Endothelial cell of umbilical vein (primary cell): ENCODE data around the gene RASAL2. TPM values are rescaled to one million over a fixed set of nuclear protein-coding genes. Genes with fewer than 3 reads are reported as not detected.

Experiments
- BruUV-seq: library from RNA; stranded (reverse); fragments of 400-500 nt; replicated peaks from 2 replicates; lab custom pipeline; 2021; lab: Mats Ljungman, UMichigan
- CTCF ChIA-PET: fragments of 300-600, 350-600 bp; sonication (Branson Sonifier 250); formaldehyde crosslinking; loops from one replicate; lab custom pipeline; 2021; ENCODE audit warnings: antibody characterized with exemption, inconsistent platforms; lab: Charles Lee
- POLR2A ChIA-PET: fragments of 300-600, 350-600 bp; sonication (Branson Sonifier 250); formaldehyde crosslinking; loops from one replicate; lab custom pipeline; 2021; ENCODE audit warnings: antibody characterized with exemption, inconsistent platforms; lab: Charles Lee
- DNase-seq: peaks from one replicate; pipeline ENCODE4 v3.0.0-alpha.2; 2011; ENCODE audit warnings: low read depth, low spot score
- FAIRE-seq: peaks from 2 replicates; lab custom pipeline; 2011; peaks lifted over from hg19 to GRCh38; lab: Jason Lieb, UNC
- H2AFZ ChIP-seq: 2 replicates; pipeline ENCODE4 v1.6.0; 2012; ENCODE audit warnings: low read depth, low read length, control low read depth, inconsistent platforms
- H3K27ac ChIP-seq: 2 replicates; pipeline ENCODE4 v1.5.1; 2011; ENCODE audit warnings: low read depth, mild to moderate bottlenecking, control low read depth, low read length, moderate library complexity; ENCODE audit not compliant: insufficient read depth
- H3K27me3 ChIP-seq, 2 experiments: 2 replicates each; pipeline versions ENCODE4 v1.6.0 to v1.6.1; 2011; ENCODE audit warnings: low read length in 2 of 2, mixed read lengths in 1 of 2; ENCODE audit not compliant: control insufficient read depth in 2 of 2, insufficient read depth in 2 of 2
- H3K36me3 ChIP-seq, 2 experiments: 2 replicates in 1 of 2; 3 replicates in 1 of 2; pipeline ENCODE4 v1.5.1; 2011; ENCODE audit warnings: low read length in 2 of 2, mild to moderate bottlenecking in 1 of 2, moderate library complexity in 1 of 2; ENCODE audit not compliant: control insufficient read depth in 2 of 2, insufficient read depth in 2 of 2; ENCODE audit errors: extremely low read depth in 1 of 2
- H3K4me1 ChIP-seq: 3 replicates; pipeline ENCODE4 v1.5.1; 2011; ENCODE audit warnings: mild to moderate bottlenecking, low read length; ENCODE audit not compliant: control insufficient read depth, insufficient read depth; ENCODE audit errors: extremely low read depth
- H3K4me2 ChIP-seq: 2 replicates; pipeline ENCODE4 v1.6.1; 2011; ENCODE audit warnings: low read length, control low read depth, mixed read lengths; ENCODE audit not compliant: insufficient read depth
- H3K4me3 ChIP-seq, 3 experiments: fragments of 200-600 bp in 1 of 3; sonication (generic), shearing (Covaris generic) in 1 of 3; replicated peaks in 1 of 3; 2 replicates each; pipeline ENCODE4 v1.5.1; 2011 to 2016; ENCODE audit warnings: control low read depth in 3 of 3, low read length in 3 of 3, mild to moderate bottlenecking in 2 of 3, inconsistent platforms in 1 of 3, low read depth in 1 of 3, moderate library complexity in 1 of 3; ENCODE audit not compliant: insufficient read depth in 1 of 3
- H3K79me2 ChIP-seq: 2 replicates; pipeline ENCODE4 v1.6.0; 2012; ENCODE audit warnings: low read length, inconsistent platforms; ENCODE audit not compliant: control insufficient read depth, insufficient read depth
- H3K9ac ChIP-seq: replicated peaks from 2 replicates; pipeline ENCODE3; 2011; ENCODE audit warnings: low read length, control low read depth; ENCODE audit not compliant: insufficient read depth; ENCODE audit errors: extremely low read depth
- H3K9me1 ChIP-seq: replicated peaks from 3 replicates; pipeline ENCODE4 v1.6.0; 2011; ENCODE audit warnings: mild to moderate bottlenecking, low read length; ENCODE audit not compliant: control insufficient read depth, insufficient read depth; ENCODE audit errors: extremely low read depth
- H3K9me3 ChIP-seq: replicated peaks from 2 replicates; pipeline ENCODE4 v1.5.1; 2012; ENCODE audit warnings: low read length, inconsistent platforms; ENCODE audit not compliant: control insufficient read depth, insufficient read depth
- H4K20me1 ChIP-seq: replicated peaks from 2 replicates; pipeline ENCODE3; 2011; ENCODE audit warnings: mild to moderate bottlenecking, low read length; ENCODE audit not compliant: control insufficient read depth, insufficient read depth; ENCODE audit errors: extremely low read depth
- CTCF ChIP-seq, 2 donors: IDR thresholded peaks; 1 replicate in 1 of 2; 2 replicates in 1 of 2; pipeline ENCODE4 v1.5.1; 2011; ENCODE audit warnings: low read length in 2 of 2, mild to moderate bottlenecking in 2 of 2, moderate library complexity in 2 of 2, control low read depth in 1 of 2, inconsistent platforms in 1 of 2, low read depth in 1 of 2; ENCODE audit not compliant: insufficient read depth in 1 of 2; ENCODE audit errors: extremely low read depth in 1 of 2
- EZH2 ChIP-seq: IDR thresholded peaks from 2 replicates; pipeline ENCODE4 v1.6.1; 2012; ENCODE audit warnings: borderline replicate concordance, low read depth, mild to moderate bottlenecking, moderate library complexity, low read length, inconsistent platforms; ENCODE audit not compliant: severe bottlenecking
- FOS ChIP-seq: IDR thresholded peaks from 2 replicates; pipeline ENCODE4 v1.6.1; 2011; ENCODE audit warnings: mild to moderate bottlenecking, low read length, moderate library complexity, borderline replicate concordance; ENCODE audit not compliant: insufficient read depth
- GATA2 ChIP-seq: IDR thresholded peaks from 2 replicates; pipeline ENCODE4 v1.7.0; 2011; ENCODE audit warnings: low read depth, mild to moderate bottlenecking, moderate library complexity, mixed read lengths, low read length; ENCODE audit not compliant: insufficient read length, insufficient read depth
- JUN ChIP-seq: IDR thresholded peaks from 2 replicates; pipeline ENCODE4 v1.6.1; 2011; ENCODE audit warnings: borderline replicate concordance, low read depth; ENCODE audit not compliant: insufficient read length, insufficient read depth
- MYC ChIP-seq: IDR thresholded peaks from one replicate; pipeline ENCODE4 v1.6.1; 2011; ENCODE audit warnings: mild to moderate bottlenecking, low read depth, low read length
- POLR2A ChIP-seq: IDR thresholded peaks from 2 replicates; pipeline ENCODE4 v1.6.1; 2012; ENCODE audit warnings: low read depth, mild to moderate bottlenecking, control low read depth, low read length
- POLR2AphosphoS5 ChIP-seq: IDR thresholded peaks from 2 replicates; pipeline ENCODE4 v1.6.1; 2012; ENCODE audit warnings: low read depth, mild to moderate bottlenecking, control low read depth, low read length, moderate library complexity; ENCODE audit not compliant: insufficient read depth
- dilution Hi-C: fragments of 300-500 bp; cut with MboI; formaldehyde crosslinking; loops from one replicate; pipeline ENCODE4 v1.15.0; 2019; ENCODE audit warnings: low sequenced_read_pairs; ENCODE audit not compliant: extremely low pct_ligation_motif_present
- intact Hi-C: fragments of 100-400 bp; cut with micrococcal nuclease; formaldehyde crosslinking; loops from one replicate; pipeline ENCODE4 v1.10.0; 2022
- polyA plus RNA-seq, 4 experiments: library from polyadenylated mRNA; depleted of rRNA in 3 of 4; stranded (reverse) in 3 of 4; unstranded in 1 of 4; fragments of >200 nt; gene quantifications; 2 replicates each; pipeline versions ENCODE4 v1.2.1 to v1.2.3, GENCODE V29; 2011 to 2012; ENCODE audit warnings: missing spikeins in 1 of 4
- total RNA-seq: library from RNA; stranded (reverse); gene quantifications from 2 replicates; pipeline ENCODE4 v1.2.3, GENCODE V29; 2021
- TF ChIP-seq, protein P1 (sequence below): IDR thresholded peaks from 2 replicates; pipeline ENCODE4 v1.6.1; 2011; ENCODE audit not compliant: insufficient read depth, insufficient read length

Gene RASAL2
- total and polyA plus RNA-seq, 2 donors (not counting 3 experiments of a cell fraction or from before 2014, with no cell fraction given): 12.5 to 15.5 TPM

- no peak for FAIRE-seq
Measured at GRCh38 chr1:178407215-178407614, 313.3 kb downstream of the RASAL2 start.

More at GRCh38 chr1:178407215-178407614, 313.3 kb downstream of the RASAL2 start:
- CTCF ChIA-PET: no interaction called here
- dilution Hi-C loops (no loop called here), intact Hi-C loops (no loop called here)
- no peak for DNase-seq
- H3K36me3 ChIP-seq: no peaks in the 10 kb centered on the region
- H3K4me1 ChIP-seq: peaks cover 12% of the 10 kb centered on the region
- no peaks in the 10 kb centered on the region for H3K79me2 ChIP-seq
- H3K9ac ChIP-seq: no peak overlapping the region
- no peak overlapping the region for H3K27ac ChIP-seq
- TF ChIP-seq MYC (no peak), FOS (no peak), POLR2AphosphoS5 (no peak), JUN (no peak), EZH2 (no peak), CTCF (IDR thresholded peaks at IDR 0.05; ENCODE audit: extremely low read depth in 1 of 2, insufficient read depth in 1 of 2, low read depth in 1 of 2, low read length in 2 of 2) (no peak), POLR2A (no peak), GATA2 (no peak)
- TF ChIP-seq, protein P1, sequence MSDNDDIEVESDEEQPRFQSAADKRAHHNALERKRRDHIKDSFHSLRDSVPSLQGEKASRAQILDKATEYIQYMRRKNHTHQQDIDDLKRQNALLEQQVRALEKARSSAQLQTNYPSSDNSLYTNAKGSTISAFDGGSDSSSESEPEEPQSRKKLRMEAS: no peak
- H4K20me1 ChIP-seq: no peaks in the 10 kb centered on the region
- H2AFZ ChIP-seq: no peak overlapping the region
- H3K9me1 ChIP-seq: no peaks in the 10 kb centered on the region
- H3K4me2 ChIP-seq: no peak overlapping the region
- no peaks in the 10 kb centered on the region for H3K27me3 ChIP-seq
- H3K9me3 ChIP-seq: no peaks in the 10 kb centered on the region
- POLR2A ChIA-PET: no interaction called here
- no peak overlapping the region for H3K4me3 ChIP-seq
- BruUV-seq: no TSS peak
